Fibroblast of upper back skin (primary cell): Measurements from ENCODE around the gene CMTM2.

ENCODE experiments used
- DNase-seq: peaks from one replicate; pipeline ENCODE4 v3.0.0-alpha.2; 2013

CMTM2 gene

DNA sequence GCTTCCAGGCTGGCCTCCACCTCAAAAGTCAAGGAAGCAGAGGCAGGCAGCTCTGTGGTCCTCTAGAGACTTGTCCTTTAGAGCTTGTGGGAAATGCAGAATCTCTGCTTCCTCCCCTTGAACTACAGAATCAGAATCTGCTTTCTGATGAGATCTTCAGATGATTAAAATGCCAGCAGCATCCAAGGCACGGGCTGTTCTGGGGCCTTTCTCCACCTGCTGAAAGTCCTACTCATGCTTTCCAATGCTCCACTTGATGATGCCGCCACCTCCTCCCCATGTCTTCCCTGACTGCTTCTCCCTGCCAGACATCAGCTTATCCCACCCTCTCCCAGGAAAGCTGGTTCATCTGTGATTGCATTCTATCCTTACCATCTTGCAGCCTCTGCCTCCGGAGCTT lies 58.5 kb downstream of the CMTM2 start:
- DNase-seq, result no peak
